ENCODE data around the gene POLD3.

GRCh38 chr11:74673693-74674360 is 81.4 kb downstream of the POLD3 start:
- no peak for TF ChIP-seq CTCF (IDR thresholded peaks at IDR 0.05)
- no peak for TF ChIP-seq POLR2AphosphoS5 (IDR thresholded peaks at IDR 0.05)
- no peak for TF ChIP-seq EP300 (IDR thresholded peaks at IDR 0.05)
- no peak for TF ChIP-seq POLR2A (IDR thresholded peaks at IDR 0.05)

Measured in stomach (tissue), 4 donors.